CD4-positive, alpha-beta memory T cell (primary cell): Measurements from ENCODE around the gene GRAMD1B. TPM values are rescaled to one million over a fixed set of nuclear protein-coding genes. Genes with fewer than 3 reads are reported as not detected.

Source experiments
- CTCF ChIA-PET: fragments of 350-600 bp; sonication (Branson Sonifier 250); formaldehyde crosslinking; loops from one replicate; lab custom pipeline; 2021; ENCODE audit warnings: inconsistent platforms; ENCODE audit not compliant: partially characterized antibody; lab: Charles Lee
- POLR2A ChIA-PET: fragments of 350-600 bp; sonication (Branson Sonifier 250); formaldehyde crosslinking; loops from one replicate; lab custom pipeline; 2021; ENCODE audit not compliant: partially characterized antibody; lab: Charles Lee
- DNase-seq, 5 donors: peaks; one replicate each; pipeline versions ENCODE4 v3.0.0 to v3.0.0-alpha.2; 2020 to 2022; ENCODE audit warnings: mixed read lengths in 1 of 5
- H3K27ac ChIP-seq: one replicate; pipeline ENCODE4 v1.7.0; 2013; ENCODE audit warnings: low read depth, low read length
- H3K27me3 ChIP-seq: 2 replicates; pipeline ENCODE4 v1.7.0; 2013; ENCODE audit warnings: mild to moderate bottlenecking, low read length, moderate library complexity; ENCODE audit not compliant: insufficient read depth
- H3K36me3 ChIP-seq: 2 replicates; pipeline ENCODE4 v1.7.0; 2013; ENCODE audit warnings: mild to moderate bottlenecking, low read length, moderate library complexity; ENCODE audit not compliant: insufficient read depth
- H3K4me1 ChIP-seq: 2 replicates; pipeline ENCODE4 v1.7.0; 2013; ENCODE audit warnings: mild to moderate bottlenecking, low read length, moderate library complexity; ENCODE audit not compliant: insufficient read depth
- H3K4me3 ChIP-seq, 2 donors: one replicate each; pipeline ENCODE4 v1.7.0; 2013; ENCODE audit warnings: low read length in 2 of 2, mild to moderate bottlenecking in 1 of 2
- H3K9me3 ChIP-seq, 2 donors: one replicate each; pipeline ENCODE4 v1.7.0; 2013; ENCODE audit warnings: low read length in 2 of 2, control low read depth in 1 of 2; ENCODE audit not compliant: control insufficient read depth in 1 of 2
- H3K27ac Mint-ChIP-seq, 7 donors: one replicate each; pipeline ENCODE4 v1.8.0; 2020 to 2021; ENCODE audit warnings: mixed read lengths in 7 of 7, mild to moderate bottlenecking in 6 of 7, inconsistent platforms in 3 of 7, moderate library complexity in 3 of 7
- H3K27me3 Mint-ChIP-seq, 2 donors: one replicate each; pipeline ENCODE4 v1.8.0; 2020 to 2021; ENCODE audit warnings: mixed read lengths in 2 of 2
- H3K36me3 Mint-ChIP-seq, 2 donors: one replicate each; pipeline ENCODE4 v1.8.0; 2020 to 2021; ENCODE audit warnings: mixed read lengths in 2 of 2, inconsistent platforms in 1 of 2, mild to moderate bottlenecking in 1 of 2
- H3K4me1 Mint-ChIP-seq, 4 donors: one replicate each; pipeline ENCODE4 v1.8.0; 2020 to 2021; ENCODE audit warnings: mixed read lengths in 4 of 4, mild to moderate bottlenecking in 1 of 4
- H3K4me3 Mint-ChIP-seq, 8 donors: one replicate each; pipeline ENCODE4 v1.8.0; 2020 to 2021; ENCODE audit warnings: mixed read lengths in 8 of 8, mild to moderate bottlenecking in 7 of 8, moderate library complexity in 6 of 8, inconsistent platforms in 3 of 8
- H3K9me3 Mint-ChIP-seq, 8 donors: one replicate each; pipeline ENCODE4 v1.8.0; 2020 to 2021; ENCODE audit warnings: mixed read lengths in 8 of 8, mild to moderate bottlenecking in 5 of 8, inconsistent platforms in 3 of 8, moderate library complexity in 1 of 8
- intact Hi-C: fragments of 100-400 bp; cut with micrococcal nuclease; formaldehyde crosslinking; loops from one replicate; pipeline ENCODE4 v1.15.1; 2023
- polyA plus RNA-seq, 2 donors: library from polyadenylated mRNA; unstranded; fragments of 300-500 nt; fragmentation: Illumina TruSeq; gene quantifications; one replicate each; pipeline ENCODE4 v1.2.3, GENCODE V29; 2021
- total RNA-seq, 2 experiments: library from RNA; stranded (reverse); gene quantifications; one replicate each; pipeline ENCODE4 v1.2.3, GENCODE V29; 2021

The GRAMD1B gene
- total and polyA plus RNA-seq, 4 experiments from 2014 or later, result 4.2 to 26.0 (median 12.4) TPM

DNA sequence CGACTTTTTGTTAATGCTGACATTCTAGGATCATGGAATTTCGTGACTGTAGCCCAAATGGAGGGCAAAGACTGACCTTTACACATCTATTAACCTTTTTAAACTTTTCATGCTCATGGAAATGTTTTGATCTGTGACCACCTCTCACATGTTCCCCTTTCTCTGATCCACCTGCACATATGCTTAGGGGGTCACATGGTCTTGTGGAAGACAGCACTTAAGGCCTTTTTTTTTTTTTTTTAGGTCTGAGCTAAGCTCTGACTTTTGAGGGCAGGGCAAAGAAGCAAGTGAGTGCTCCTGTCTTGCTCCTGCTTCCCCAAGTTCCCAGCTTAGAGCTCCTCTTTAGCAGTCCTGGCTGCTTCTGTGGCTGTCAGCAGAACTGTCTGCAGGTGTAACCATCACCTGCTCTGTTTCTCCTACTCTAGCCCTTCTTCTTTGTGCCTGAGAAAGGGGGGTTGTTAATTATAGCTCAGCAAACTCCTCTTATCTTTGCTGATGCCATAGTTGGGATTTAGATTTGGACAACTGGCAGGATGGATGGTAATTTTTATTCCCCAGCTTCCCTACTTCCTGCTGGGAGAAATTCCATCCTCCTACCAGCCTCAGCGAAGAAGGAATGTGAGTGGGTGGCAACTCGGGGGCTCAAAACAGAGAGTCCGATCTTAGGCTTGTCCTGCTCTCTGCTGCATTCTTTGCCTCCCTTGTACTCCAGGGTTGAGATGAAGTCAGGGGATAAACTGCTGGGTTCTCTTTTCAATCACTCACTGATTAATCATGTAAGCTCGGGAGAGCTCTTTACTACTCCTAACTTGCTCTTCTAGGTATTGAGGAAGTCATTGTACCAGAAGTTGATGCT lies 64.4 kb downstream of the GRAMD1B start:
- Histone ChIP-seq H3K36me3 (no peaks in the 10 kb centered on the region), H3K4me1 (no peaks in the 10 kb centered on the region), H3K27me3 (no peaks in the 10 kb centered on the region), H3K9me3 (no peaks in the 10 kb centered on the region), H3K27ac (no peak overlapping the region), H3K4me3 (no peak overlapping the region)
- ChIA-PET POLR2A (no interaction called here), CTCF (interaction anchor here (0.7 to 2.3 kb wide), 2 partner anchors 15 to 87 kb away, joined by 3 to 6 read pairs; no protein-coding TSS in a partner anchor)
- DNase-seq, result no peak
- no peaks in the 10 kb centered on the region for H3K27me3 Mint-ChIP-seq
- peaks cover 0 to 14% (median 2%) of the 10 kb centered on the region in 4 donors for H3K4me1 Mint-ChIP-seq
- H3K27ac Mint-ChIP-seq, result peak overlapping the region in 1 of 7 donors; percentile 53
- no peaks in the 10 kb centered on the region for H3K9me3 Mint-ChIP-seq
- intact Hi-C loops, result no loop called here
- no peak overlapping the region for H3K4me3 Mint-ChIP-seq
- no peaks in the 10 kb centered on the region for H3K36me3 Mint-ChIP-seq

DNA sequence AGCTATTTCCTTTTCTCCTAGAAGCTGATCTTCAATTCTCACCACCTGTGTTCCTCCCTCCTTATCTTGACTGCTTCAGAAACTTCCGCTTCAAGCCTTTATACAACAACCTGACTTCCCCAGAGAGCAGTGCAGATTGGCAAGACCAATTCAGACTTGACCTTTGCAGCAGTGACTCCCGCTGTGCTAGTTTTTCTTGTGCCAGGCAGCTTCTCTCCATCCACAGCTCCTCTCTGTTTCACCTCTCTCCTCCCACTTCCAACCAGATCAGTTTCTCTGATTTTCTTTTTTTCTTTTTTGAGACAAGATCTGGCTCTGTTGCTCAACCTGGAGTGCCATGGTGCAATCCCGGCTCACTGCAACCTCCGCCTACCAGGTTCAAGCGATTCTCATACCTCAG lies 74.3 kb downstream of the GRAMD1B start:
- intact Hi-C loops, result no loop called here
- POLR2A ChIA-PET, result no interaction called here
- Mint-ChIP-seq H3K4me1 (peaks cover 6 to 11% (median 7%) of the 10 kb centered on the region in 4 donors), H3K9me3 (no peaks in the 10 kb centered on the region), H3K36me3 (peaks cover 0 to 1% of the 10 kb centered on the region in 2 donors), H3K4me3 (no peak overlapping the region), H3K27me3 (no peaks in the 10 kb centered on the region), H3K27ac (peak overlapping the region in 1 of 7 donors; percentile 54)
- Histone ChIP-seq H3K4me3 (no peak overlapping the region), H3K36me3 (no peaks in the 10 kb centered on the region), H3K9me3 (no peaks in the 10 kb centered on the region), H3K4me1 (no peaks in the 10 kb centered on the region), H3K27me3 (no peaks in the 10 kb centered on the region), H3K27ac (no peak overlapping the region)
- no peak for DNase-seq
- CTCF ChIA-PET, result interaction anchor here (1.4 to 2.1 kb wide), 2 partner anchors 9 to 25 kb away, joined by 3 to 6 read pairs; no protein-coding TSS in a partner anchor

DNA sequence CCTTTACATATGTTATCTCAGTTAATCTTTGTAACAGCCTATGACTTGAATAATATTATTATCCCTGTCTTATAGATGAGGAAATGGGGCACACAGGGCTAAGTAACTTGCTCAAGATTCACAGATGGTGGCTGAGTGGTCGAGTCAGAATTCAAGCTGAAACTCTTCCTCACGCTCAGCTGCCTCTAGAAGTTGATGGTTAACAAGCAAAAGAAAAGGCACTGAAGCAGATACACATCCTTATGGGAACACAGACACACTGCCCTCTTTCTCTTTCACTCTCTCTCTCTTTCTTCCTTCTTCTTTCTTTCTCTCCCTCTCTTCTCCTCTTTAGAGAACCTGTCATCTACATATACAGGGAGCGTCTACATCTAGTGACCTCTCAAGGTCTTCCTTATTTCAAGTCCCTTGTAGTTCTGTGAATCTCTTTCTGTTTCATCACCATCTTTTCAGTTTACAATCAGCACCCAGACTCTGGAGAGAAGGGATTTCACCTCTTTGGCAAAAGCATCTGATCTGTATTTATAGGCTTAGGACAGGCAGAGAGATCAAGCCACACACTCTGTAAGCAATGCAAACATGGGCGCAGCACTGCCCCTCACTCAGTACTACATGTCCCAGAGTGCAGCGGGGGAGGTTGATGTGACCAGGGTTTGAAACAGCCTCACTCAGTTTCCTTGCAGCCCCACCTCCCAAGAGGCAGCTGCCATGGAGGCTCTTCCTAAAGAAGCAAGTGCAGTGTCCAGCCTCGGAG lies 75.7 kb downstream of the GRAMD1B start:
- Mint-ChIP-seq H3K27me3 (no peaks in the 10 kb centered on the region), H3K27ac (peak overlapping the region in 3 of 7 donors; percentile 1 to 43 (median 2)), H3K9me3 (no peaks in the 10 kb centered on the region), H3K36me3 (peaks cover 0 to 1% of the 10 kb centered on the region in 2 donors), H3K4me1 (peaks cover 7 to 11% (median 7%) of the 10 kb centered on the region in 4 donors), H3K4me3 (no peak overlapping the region)
- Histone ChIP-seq H3K9me3 (no peaks in the 10 kb centered on the region), H3K27me3 (no peaks in the 10 kb centered on the region), H3K27ac (no peak overlapping the region), H3K4me3 (no peak overlapping the region), H3K36me3 (no peaks in the 10 kb centered on the region), H3K4me1 (no peaks in the 10 kb centered on the region)
- no peak for DNase-seq
- ChIA-PET POLR2A (no interaction called here), CTCF (interaction anchor here (1.0 to 1.1 kb wide), 2 partner anchors 11 to 74 kb away, joined by 3 read pairs; no protein-coding TSS in a partner anchor)
- intact Hi-C loops, result no loop called here

DNA sequence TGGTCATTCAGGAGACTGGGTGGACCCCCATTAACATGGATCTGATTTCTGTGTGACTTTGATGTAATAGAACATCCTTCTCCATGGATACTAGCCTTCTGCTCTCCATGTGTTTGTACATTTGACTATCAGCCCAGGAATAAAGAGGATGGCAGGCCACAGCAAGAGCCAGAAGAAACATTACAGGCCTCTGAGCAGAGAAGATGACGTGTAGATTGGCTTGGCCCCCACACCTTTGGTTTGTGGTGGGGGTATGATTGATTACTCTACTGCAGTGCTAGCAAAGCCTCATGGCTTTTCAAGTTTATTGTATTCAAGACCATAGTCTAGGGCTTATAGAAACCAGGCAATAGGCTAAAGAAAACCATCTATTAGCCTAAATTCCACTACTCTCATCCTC lies 77.0 kb downstream of the GRAMD1B start:
- intact Hi-C loops, result no loop called here
- Histone ChIP-seq H3K27me3 (no peaks in the 10 kb centered on the region), H3K4me3 (no peak overlapping the region), H3K36me3 (no peaks in the 10 kb centered on the region), H3K27ac (no peak overlapping the region), H3K9me3 (no peaks in the 10 kb centered on the region), H3K4me1 (no peaks in the 10 kb centered on the region)
- Mint-ChIP-seq H3K27me3 (no peaks in the 10 kb centered on the region), H3K4me1 (peaks cover 10 to 18% (median 14%) of the 10 kb centered on the region in 4 donors), H3K4me3 (no peak overlapping the region), H3K27ac (peak overlapping the region in 2 of 7 donors; percentile 5 to 30), H3K9me3 (no peaks in the 10 kb centered on the region), H3K36me3 (peaks cover 0 to 1% of the 10 kb centered on the region in 2 donors)
- ChIA-PET POLR2A (no interaction called here), CTCF (no interaction called here)
- no peak for DNase-seq

DNA sequence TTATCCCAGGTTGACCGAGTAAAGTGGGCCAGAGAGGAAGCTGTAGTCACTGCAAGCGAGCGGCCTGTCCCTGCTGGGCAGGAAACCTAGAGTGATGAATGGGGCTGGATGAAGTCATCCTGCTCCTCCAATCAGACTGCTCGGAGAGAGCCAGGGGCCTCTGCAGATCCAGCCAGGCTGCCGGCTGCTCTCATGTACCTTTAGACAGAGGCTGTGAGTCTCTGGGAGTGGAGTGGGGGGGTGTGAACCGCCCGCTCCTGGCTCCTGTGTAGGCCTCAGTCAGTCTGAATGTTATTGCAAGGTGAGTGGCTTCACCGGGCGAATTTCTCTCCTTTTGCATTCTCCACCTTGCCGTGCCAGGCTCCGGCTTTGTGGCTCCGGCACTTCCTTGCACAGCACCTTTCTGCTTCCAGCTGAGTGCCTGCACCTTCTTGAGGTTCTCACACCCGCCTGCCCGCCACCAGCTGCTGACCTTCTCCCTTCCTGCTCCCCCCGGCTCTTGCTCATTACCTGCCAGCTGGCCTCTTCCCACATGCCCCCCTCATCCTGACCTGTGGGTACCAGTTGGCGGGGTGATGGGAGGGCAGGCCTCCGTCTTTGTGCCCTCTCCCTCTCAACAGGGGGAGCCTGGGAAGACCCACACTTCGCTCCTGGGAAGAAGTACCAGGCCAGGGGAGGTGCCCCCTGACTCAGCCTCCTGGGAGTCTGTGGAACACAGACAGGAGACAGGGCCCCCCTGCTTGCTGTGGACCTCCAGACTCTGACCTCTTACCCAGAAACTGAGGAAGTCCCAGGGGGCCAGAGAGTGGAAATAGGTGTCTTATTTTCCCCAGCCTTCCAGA lies 79.9 kb downstream of the GRAMD1B start:
- no peaks in the 10 kb centered on the region for H3K27me3 ChIP-seq
- Mint-ChIP-seq H3K4me1 (peaks cover 10 to 28% (median 12%) of the 10 kb centered on the region in 4 donors), H3K36me3 (peaks cover 0 to 2% of the 10 kb centered on the region in 2 donors), H3K27me3 (no peaks in the 10 kb centered on the region), H3K4me3 (no peak overlapping the region), H3K9me3 (no peaks in the 10 kb centered on the region), H3K27ac (no peak overlapping the region)
- H3K4me3 ChIP-seq, result no peak overlapping the region
- DNase-seq, result no peak
- POLR2A ChIA-PET, result no interaction called here
- no peaks in the 10 kb centered on the region for H3K4me1 ChIP-seq
- no peaks in the 10 kb centered on the region for H3K36me3 ChIP-seq
- H3K27ac ChIP-seq, result no peak overlapping the region
- CTCF ChIA-PET, result interaction anchor here (0.8 to 2.6 kb wide), 7 partner anchors 9 to 131 kb away, joined by 3 to 13 read pairs (median 3); no protein-coding TSS in a partner anchor
- intact Hi-C loops, result no loop called here
- H3K9me3 ChIP-seq, result no peaks in the 10 kb centered on the region

DNA sequence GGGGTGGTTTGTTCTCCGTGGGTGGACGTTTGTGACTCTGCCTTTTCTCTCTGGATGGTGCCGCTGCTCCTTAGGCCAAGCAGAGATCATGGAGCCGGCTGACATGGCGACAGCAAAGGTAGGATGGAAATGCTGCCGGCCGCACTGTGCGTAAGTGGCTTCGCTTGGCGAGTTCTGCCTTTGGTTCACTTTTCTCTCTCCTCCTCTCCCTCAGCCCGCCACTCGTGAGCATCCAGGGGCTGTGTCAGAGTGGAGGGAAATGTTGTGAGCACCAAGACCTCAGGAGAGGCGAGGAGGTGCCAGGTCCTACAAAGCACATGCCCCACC lies 80.5 kb downstream of the GRAMD1B start:
- Histone ChIP-seq H3K27me3 (no peaks in the 10 kb centered on the region), H3K4me1 (no peaks in the 10 kb centered on the region), H3K4me3 (no peak overlapping the region), H3K27ac (no peak overlapping the region), H3K36me3 (no peaks in the 10 kb centered on the region), H3K9me3 (no peaks in the 10 kb centered on the region)
- Mint-ChIP-seq H3K4me1 (peaks cover 10 to 30% (median 12%) of the 10 kb centered on the region in 4 donors), H3K9me3 (no peaks in the 10 kb centered on the region), H3K27me3 (no peaks in the 10 kb centered on the region), H3K4me3 (no peak overlapping the region), H3K36me3 (peaks cover 0 to 4% of the 10 kb centered on the region in 2 donors), H3K27ac (no peak overlapping the region)
- ChIA-PET CTCF (interaction anchor here (1.6 to 2.6 kb wide), 3 partner anchors 9 to 102 kb away, joined by 3 to 13 read pairs (median 6); no protein-coding TSS in a partner anchor), POLR2A (no interaction called here)
- DNase-seq, result no peak
- intact Hi-C loops, result no loop called here
